Measurements from ENCODE around the gene HCFC1R1.

GRCh38 chr16:3050487-3050886, 26.7 kb upstream of the HCFC1R1 start:
- TF ChIP-seq, protein P1, sequence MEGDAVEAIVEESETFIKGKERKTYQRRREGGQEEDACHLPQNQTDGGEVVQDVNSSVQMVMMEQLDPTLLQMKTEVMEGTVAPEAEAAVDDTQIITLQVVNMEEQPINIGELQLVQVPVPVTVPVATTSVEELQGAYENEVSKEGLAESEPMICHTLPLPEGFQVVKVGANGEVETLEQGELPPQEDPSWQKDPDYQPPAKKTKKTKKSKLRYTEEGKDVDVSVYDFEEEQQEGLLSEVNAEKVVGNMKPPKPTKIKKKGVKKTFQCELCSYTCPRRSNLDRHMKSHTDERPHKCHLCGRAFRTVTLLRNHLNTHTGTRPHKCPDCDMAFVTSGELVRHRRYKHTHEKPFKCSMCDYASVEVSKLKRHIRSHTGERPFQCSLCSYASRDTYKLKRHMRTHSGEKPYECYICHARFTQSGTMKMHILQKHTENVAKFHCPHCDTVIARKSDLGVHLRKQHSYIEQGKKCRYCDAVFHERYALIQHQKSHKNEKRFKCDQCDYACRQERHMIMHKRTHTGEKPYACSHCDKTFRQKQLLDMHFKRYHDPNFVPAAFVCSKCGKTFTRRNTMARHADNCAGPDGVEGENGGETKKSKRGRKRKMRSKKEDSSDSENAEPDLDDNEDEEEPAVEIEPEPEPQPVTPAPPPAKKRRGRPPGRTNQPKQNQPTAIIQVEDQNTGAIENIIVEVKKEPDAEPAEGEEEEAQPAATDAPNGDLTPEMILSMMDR (IDR thresholded peaks at IDR 0.05; ENCODE audit: poor library complexity, severe bottlenecking) = no peak
- TF ChIP-seq EZH2 (IDR thresholded peaks at IDR 0.05; ENCODE audit: borderline replicate concordance, insufficient read depth, low read length, poor library complexity, severe bottlenecking) (no peak), POLR2AphosphoS5 (IDR thresholded peaks at IDR 0.05) (no peak), TAF1 (IDR thresholded peaks at IDR 0.05; ENCODE audit: low read depth) (no peak)
